ENCODE data around the gene WIPF3.
A peak's percentile ranks its signal among the peaks of the same experiment; 100 is the strongest.
"Not testable (repeated sequence)": the region's sequence is repeated elsewhere in the genome, so short reads cannot be mapped to it uniquely, and the experiment has no call there.

The WIPF3 gene

GRCh38 chr7:29957521-29958310, 151.4 kb downstream of the WIPF3 start:
- Mint-ChIP-seq H3K36me3 (peaks cover 5 to 14% of the 10 kb centered on the region in 2 donors), H3K9me3 (no peaks in the 10 kb centered on the region), H3K27ac (peak overlapping the region; percentile 14), H3K27me3 (no peaks in the 10 kb centered on the region), H3K4me3 (no peak overlapping the region), H3K4me1 (peaks cover 10 to 11% of the 10 kb centered on the region in 2 donors)
- ATAC-seq (replicated peaks) (no peak), DNase-seq (no peak)

- Mint-ChIP-seq H3K27me3 (no peaks in the 10 kb centered on the region), H3K4me3 (no peak overlapping the region), H3K9me3 (no peaks in the 10 kb centered on the region), H3K36me3 (peaks cover 5 to 13% of the 10 kb centered on the region in 2 donors), H3K27ac (no peak overlapping the region), H3K4me1 (peaks cover 10 to 11% of the 10 kb centered on the region in 2 donors)
- no peak for ATAC-seq (replicated peaks)
- DNase-seq, result no peak
Observed at GRCh38 chr7:29958667-29959358, 152.5 kb downstream of the WIPF3 start.

GRCh38 chr7:29961611-29962010, 155.3 kb downstream of the WIPF3 start:
- H3K4me1 Mint-ChIP-seq; H3K27me3 Mint-ChIP-seq; H3K36me3 Mint-ChIP-seq; ATAC-seq (replicated peaks); H3K9me3 Mint-ChIP-seq; H3K27ac Mint-ChIP-seq; DNase-seq; H3K4me3 Mint-ChIP-seq: not testable (repeated sequence)

GRCh38 chr7:29962035-29962434, 155.7 kb downstream of the WIPF3 start:
- DNase-seq (no peak), ATAC-seq (replicated peaks) (no peak)
- no peaks in the 10 kb centered on the region for H3K9me3 Mint-ChIP-seq
- peaks cover 3 to 9% of the 10 kb centered on the region in 2 donors for H3K36me3 Mint-ChIP-seq
- peaks cover 0 to 5% of the 10 kb centered on the region in 2 donors for H3K4me1 Mint-ChIP-seq
- H3K27me3 Mint-ChIP-seq, result no peaks in the 10 kb centered on the region
- H3K27ac Mint-ChIP-seq, result no peak overlapping the region
- H3K4me3 Mint-ChIP-seq, result no peak overlapping the region

GRCh38 chr7:29965030-29965429, 158.7 kb downstream of the WIPF3 start:
- peaks cover 0 to 5% of the 10 kb centered on the region in 2 donors for H3K4me1 Mint-ChIP-seq
- no peaks in the 10 kb centered on the region for H3K9me3 Mint-ChIP-seq
- no peak overlapping the region for H3K4me3 Mint-ChIP-seq
- no peak for DNase-seq
- ATAC-seq (replicated peaks), result no peak
- no peaks in the 10 kb centered on the region for H3K27me3 Mint-ChIP-seq
- H3K27ac Mint-ChIP-seq, result no peak overlapping the region
- H3K36me3 Mint-ChIP-seq, result peaks cover 6 to 15% of the 10 kb centered on the region in 2 donors
